GM06990 (cell line): ENCODE data around the gene SEMA3F.
A peak's percentile ranks its signal among the peaks of the same experiment; 100 is the strongest.

Experiments
- DNase-seq: peaks from one replicate; pipeline ENCODE4 v3.0.0-alpha.2; 2011; ENCODE audit not compliant: insufficient read length; ENCODE audit errors: extremely low read depth
- H3K27me3 ChIP-seq: replicated peaks from 2 replicates; pipeline ENCODE4 v1.6.0; 2011; ENCODE audit warnings: low read length; ENCODE audit not compliant: control insufficient read depth, insufficient read depth
- H3K36me3 ChIP-seq: 2 replicates; pipeline ENCODE4 v1.5.1; 2011; ENCODE audit warnings: low read length; ENCODE audit not compliant: control insufficient read depth, insufficient read depth
- H3K4me3 ChIP-seq: replicated peaks from 2 replicates; pipeline ENCODE4 v1.5.1; 2011; ENCODE audit warnings: low read depth, mild to moderate bottlenecking, control low read depth, low read length
- TF ChIP-seq, protein P1 (sequence below): IDR thresholded peaks from 2 replicates; pipeline ENCODE4 v1.5.1; 2011; ENCODE audit warnings: low read length, control low read depth, mild to moderate bottlenecking, inconsistent platforms; ENCODE audit not compliant: insufficient read depth, poor library complexity, severe bottlenecking

The SEMA3F gene

GRCh38 chr3:50232303-50232702 lies 77.2 kb downstream of the SEMA3F start:
- H3K4me3 ChIP-seq: no peak overlapping the region
- no peaks in the 10 kb centered on the region for H3K36me3 ChIP-seq
- TF ChIP-seq, protein P1, sequence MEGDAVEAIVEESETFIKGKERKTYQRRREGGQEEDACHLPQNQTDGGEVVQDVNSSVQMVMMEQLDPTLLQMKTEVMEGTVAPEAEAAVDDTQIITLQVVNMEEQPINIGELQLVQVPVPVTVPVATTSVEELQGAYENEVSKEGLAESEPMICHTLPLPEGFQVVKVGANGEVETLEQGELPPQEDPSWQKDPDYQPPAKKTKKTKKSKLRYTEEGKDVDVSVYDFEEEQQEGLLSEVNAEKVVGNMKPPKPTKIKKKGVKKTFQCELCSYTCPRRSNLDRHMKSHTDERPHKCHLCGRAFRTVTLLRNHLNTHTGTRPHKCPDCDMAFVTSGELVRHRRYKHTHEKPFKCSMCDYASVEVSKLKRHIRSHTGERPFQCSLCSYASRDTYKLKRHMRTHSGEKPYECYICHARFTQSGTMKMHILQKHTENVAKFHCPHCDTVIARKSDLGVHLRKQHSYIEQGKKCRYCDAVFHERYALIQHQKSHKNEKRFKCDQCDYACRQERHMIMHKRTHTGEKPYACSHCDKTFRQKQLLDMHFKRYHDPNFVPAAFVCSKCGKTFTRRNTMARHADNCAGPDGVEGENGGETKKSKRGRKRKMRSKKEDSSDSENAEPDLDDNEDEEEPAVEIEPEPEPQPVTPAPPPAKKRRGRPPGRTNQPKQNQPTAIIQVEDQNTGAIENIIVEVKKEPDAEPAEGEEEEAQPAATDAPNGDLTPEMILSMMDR: no peak
- H3K27me3 ChIP-seq: no peaks in the 10 kb centered on the region
- no peak for DNase-seq

DNA sequence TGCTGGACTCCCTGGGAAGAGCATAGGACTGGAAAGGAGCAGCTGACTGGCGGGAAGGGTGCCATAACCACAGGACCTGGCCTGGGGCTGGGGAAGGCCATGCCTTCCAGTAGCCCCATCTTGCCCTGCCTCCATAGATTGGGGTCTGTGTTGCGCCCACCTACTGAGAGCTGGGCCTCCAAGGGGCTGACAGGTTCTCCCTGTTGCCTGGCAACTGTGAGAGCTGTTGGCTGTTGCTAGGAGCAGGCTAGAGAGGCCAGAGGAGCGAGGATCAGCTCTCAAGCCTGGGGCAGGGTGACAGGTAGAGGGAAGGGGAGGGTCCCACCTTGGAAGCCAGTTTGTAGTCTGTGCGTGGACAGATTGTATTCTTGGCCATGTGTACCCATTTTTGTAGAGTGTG lies 78.1 kb downstream of the SEMA3F start:
- H3K27me3 ChIP-seq: no peaks in the 10 kb centered on the region
- DNase-seq: no peak
- H3K36me3 ChIP-seq: no peaks in the 10 kb centered on the region
- TF ChIP-seq, protein P1: no peak
- no peak overlapping the region for H3K4me3 ChIP-seq

DNA sequence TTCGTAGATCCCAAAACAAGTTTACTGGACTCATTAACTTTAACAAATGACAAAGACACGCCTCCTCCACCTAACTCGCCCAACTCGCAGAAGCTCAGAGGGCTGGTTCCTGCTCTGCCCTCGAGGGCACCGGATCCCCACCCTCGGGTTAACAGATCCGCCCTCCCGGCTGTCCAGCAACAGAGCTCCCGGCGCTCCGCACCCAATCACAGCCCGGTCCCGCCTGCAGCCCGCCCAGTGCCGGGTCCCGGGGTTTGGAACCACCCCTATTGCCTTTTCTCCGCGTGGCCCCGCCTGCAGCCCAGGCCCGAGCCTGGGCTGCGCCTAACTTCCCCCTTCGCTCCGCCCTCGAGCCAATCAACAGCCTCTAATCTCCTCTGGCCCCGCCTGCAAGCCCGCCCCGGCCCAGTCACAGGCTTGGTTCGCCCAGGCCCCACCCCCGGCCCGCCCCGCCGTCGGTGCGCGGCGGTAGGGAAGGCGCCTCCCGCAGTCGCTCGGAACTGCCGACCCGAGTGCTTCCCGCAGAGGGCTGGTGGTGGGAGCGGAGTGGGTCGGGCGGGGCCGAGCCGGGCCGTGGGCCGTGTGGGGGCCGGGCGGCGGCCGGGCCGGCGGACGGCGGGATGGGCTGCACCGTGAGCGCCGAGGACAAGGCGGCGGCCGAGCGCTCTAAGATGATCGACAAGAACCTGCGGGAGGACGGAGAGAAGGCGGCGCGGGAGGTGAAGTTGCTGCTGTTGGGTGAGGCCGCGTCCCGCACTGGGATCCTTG lies 80.8 kb downstream of the SEMA3F start, which contains the start of gene GNAI2:
GNAI2 (plus strand) TSS at position 489 of the 768 bp plus-strand sequence; CDS start at position 621, 132 bp downstream.
- TF ChIP-seq, protein P1: no peak
- Histone ChIP-seq H3K36me3 (no peaks in the 10 kb centered on the region; the same call in 1 of the 2 replicates), H3K4me3 (peak within 1 kb of the TSS; percentile 90), H3K27me3 (no peaks in the 10 kb centered on the region)
- peak; percentile 99 for DNase-seq

DNA sequence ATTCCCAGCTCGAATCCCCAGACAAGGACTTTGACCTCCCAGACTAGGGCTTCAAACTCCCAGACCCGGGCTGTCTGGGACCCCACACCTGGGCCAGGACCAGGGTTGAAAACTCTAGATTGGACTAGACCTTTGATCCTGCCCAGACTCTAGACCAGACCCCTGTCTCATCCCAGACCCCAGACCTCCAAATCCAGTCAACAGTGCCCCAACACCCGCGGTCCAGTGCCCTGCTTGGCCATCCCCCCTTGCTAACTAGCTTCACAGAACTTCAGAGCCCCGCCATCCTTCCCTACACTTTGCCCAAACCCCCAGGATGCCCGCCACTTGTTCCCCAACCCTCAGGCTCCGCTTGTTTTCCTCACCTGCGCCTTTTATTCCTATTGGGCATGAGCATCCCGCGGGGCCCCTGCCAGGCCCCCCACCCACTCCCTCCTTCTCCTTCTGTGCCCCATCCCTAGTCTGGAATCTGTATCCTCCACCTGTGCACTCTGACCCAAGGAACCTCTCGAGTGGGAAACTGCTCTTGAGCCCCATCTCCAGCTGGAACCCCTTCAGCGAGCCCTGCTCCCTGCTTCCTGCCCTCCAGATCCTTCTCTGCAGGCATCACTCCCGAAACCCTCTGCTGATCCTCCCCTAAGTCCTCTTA lies 81.5 kb downstream of the SEMA3F start:
- no peak for DNase-seq
- no peaks in the 10 kb centered on the region for H3K27me3 ChIP-seq
- H3K36me3 ChIP-seq: peaks cover under 1% of the 10 kb centered on the region
- TF ChIP-seq, protein P1: no peak
- peak overlapping the region; percentile 90 for H3K4me3 ChIP-seq

GRCh38 chr3:50237133-50237651 lies 82.1 kb downstream of the SEMA3F start:
- TF ChIP-seq, protein P1: no peak
- H3K27me3 ChIP-seq: no peaks in the 10 kb centered on the region
- peak overlapping the region; percentile 90 for H3K4me3 ChIP-seq
- peaks cover 3% of the 10 kb centered on the region for H3K36me3 ChIP-seq
- DNase-seq: peak; percentile 38
